Measurements from ENCODE around the gene NTNG2.

- TF ChIP-seq CTCF (IDR thresholded peaks at IDR 0.05): no peak
- TF ChIP-seq POLR2AphosphoS5 (IDR thresholded peaks at IDR 0.05): no peak
Measured at GRCh38 chr9:132249690-132250089, 87.8 kb downstream of the NTNG2 start.
